GM19240 (cell line): ENCODE results near the gene TEDC2.

Experiments used
- DNase-seq: peaks from one replicate; pipeline ENCODE4 v3.0.0; 2011; ENCODE audit warnings: low spot score; ENCODE audit not compliant: insufficient read length

The TEDC2 gene

GRCh38 chr16:2512735-2513404 lies 53.0 kb downstream of the TEDC2 start:
- DNase-seq: no peak

- DNase-seq: peak; percentile 81
Measured at GRCh38 chr16:2513405-2514332, 53.8 kb downstream of the TEDC2 start, which contains the start of gene ATP6V0C. Gene ATP6V0C (plus strand): TSS chr16:2513952. CDS start chr16:2514104, 152 bp downstream.
